Measurements from ENCODE around the gene PPP1R14B.

Gene PPP1R14B

GRCh38 chr11:64281957-64282770 is 35.4 kb upstream of the PPP1R14B start:
- no peak for DNase-seq (ENCODE audit: low spot score)

GRCh38 chr11:64278576-64279190 is 31.9 kb upstream of the PPP1R14B start:
- DNase-seq (ENCODE audit: low spot score): no peak

- no peak for DNase-seq (ENCODE audit: low spot score)
Measured at GRCh38 chr11:64276653-64277431, 30.1 kb upstream of the PPP1R14B start.

- DNase-seq (ENCODE audit: low spot score): no peak
Measured at GRCh38 chr11:64275841-64276240, 29.1 kb upstream of the PPP1R14B start.

GRCh38 chr11:64275031-64275800 is 28.5 kb upstream of the PPP1R14B start:
- DNase-seq (ENCODE audit: low spot score): no peak

GRCh38 chr11:64269540-64270220 is 22.9 kb upstream of the PPP1R14B start:
- peak; percentile 75 for DNase-seq (ENCODE audit: low spot score)

- no peak for DNase-seq (ENCODE audit: low spot score)
Measured at GRCh38 chr11:64268893-64269539, 22.3 kb upstream of the PPP1R14B start.

GRCh38 chr11:64268025-64268892 is 21.5 kb upstream of the PPP1R14B start:
- no peak for DNase-seq (ENCODE audit: low spot score)

GRCh38 chr11:64267207-64267945 is 20.6 kb upstream of the PPP1R14B start:
- no peak for DNase-seq (ENCODE audit: low spot score)

- DNase-seq (ENCODE audit: low spot score): no peak
Measured at GRCh38 chr11:64266339-64266738, 19.6 kb upstream of the PPP1R14B start.

- no peak for DNase-seq (ENCODE audit: low spot score)
Measured at GRCh38 chr11:64265176-64266160, 18.7 kb upstream of the PPP1R14B start.

GRCh38 chr11:64264371-64264852 is 17.7 kb upstream of the PPP1R14B start:
- no peak for DNase-seq (ENCODE audit: low spot score)

GRCh38 chr11:64263947-64264317 is 17.2 kb upstream of the PPP1R14B start:
- DNase-seq (ENCODE audit: low spot score): no peak

- no peak for DNase-seq (ENCODE audit: low spot score)
Measured at GRCh38 chr11:64263021-64263946, 16.5 kb upstream of the PPP1R14B start.

- DNase-seq (ENCODE audit: low spot score): no peak
Measured at GRCh38 chr11:64262271-64263002, 15.7 kb upstream of the PPP1R14B start.

- DNase-seq (ENCODE audit: low spot score): no peak
Measured at GRCh38 chr11:64261556-64262080, 14.9 kb upstream of the PPP1R14B start.

Measured in HuH-7.5 (cell line).